Measurements from ENCODE around the gene APLF.
"Not testable (repeated sequence)": the region's sequence is repeated elsewhere in the genome, so short reads cannot be mapped to it uniquely, and the experiment has no call there.

DNA sequence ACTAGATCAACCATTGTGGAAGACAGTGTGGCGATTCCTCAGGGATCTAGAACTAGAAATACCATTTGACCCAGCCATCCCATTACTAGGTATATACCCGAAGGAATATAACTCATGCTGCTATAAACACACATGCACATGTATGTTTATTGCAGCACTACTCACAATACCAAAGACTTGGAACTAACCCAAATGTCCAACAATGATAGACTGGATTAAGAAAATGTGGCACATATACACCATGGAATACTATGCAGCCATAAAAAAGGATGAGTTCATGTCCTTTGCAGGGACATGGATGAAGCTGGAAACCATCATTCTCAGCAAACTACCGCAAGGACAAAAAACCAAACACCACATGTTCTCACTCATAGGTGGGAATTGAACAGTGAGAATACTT is 133.1 kb downstream of the APLF start:
- TF ChIP-seq, protein P1, sequence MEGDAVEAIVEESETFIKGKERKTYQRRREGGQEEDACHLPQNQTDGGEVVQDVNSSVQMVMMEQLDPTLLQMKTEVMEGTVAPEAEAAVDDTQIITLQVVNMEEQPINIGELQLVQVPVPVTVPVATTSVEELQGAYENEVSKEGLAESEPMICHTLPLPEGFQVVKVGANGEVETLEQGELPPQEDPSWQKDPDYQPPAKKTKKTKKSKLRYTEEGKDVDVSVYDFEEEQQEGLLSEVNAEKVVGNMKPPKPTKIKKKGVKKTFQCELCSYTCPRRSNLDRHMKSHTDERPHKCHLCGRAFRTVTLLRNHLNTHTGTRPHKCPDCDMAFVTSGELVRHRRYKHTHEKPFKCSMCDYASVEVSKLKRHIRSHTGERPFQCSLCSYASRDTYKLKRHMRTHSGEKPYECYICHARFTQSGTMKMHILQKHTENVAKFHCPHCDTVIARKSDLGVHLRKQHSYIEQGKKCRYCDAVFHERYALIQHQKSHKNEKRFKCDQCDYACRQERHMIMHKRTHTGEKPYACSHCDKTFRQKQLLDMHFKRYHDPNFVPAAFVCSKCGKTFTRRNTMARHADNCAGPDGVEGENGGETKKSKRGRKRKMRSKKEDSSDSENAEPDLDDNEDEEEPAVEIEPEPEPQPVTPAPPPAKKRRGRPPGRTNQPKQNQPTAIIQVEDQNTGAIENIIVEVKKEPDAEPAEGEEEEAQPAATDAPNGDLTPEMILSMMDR (IDR thresholded peaks at IDR 0.05), result not testable (repeated sequence)
- not testable (repeated sequence) for TF ChIP-seq MAZ (IDR thresholded peaks at IDR 0.05; ENCODE audit: borderline replicate concordance, low read depth, low read length); PBX3 (IDR thresholded peaks at IDR 0.05); POLR2A (IDR thresholded peaks at IDR 0.05; ENCODE audit: low read length); JUN (IDR thresholded peaks at IDR 0.05); RAD21 (conservative IDR thresholded peaks at IDR 0.05 in 1 of 2, IDR thresholded peaks at IDR 0.05 in 1 of 2); CHD4 (IDR thresholded peaks at IDR 0.05; ENCODE audit: borderline replicate concordance); POLR2AphosphoS2 (conservative IDR thresholded peaks at IDR 0.05; ENCODE audit: low read length); HMGXB4 (CRISPR knock-in tag; IDR thresholded peaks at IDR 0.05; ENCODE audit: borderline replicate concordance); ZSCAN20 (CRISPR knock-in tag; IDR thresholded peaks at IDR 0.05); KDM1A (IDR thresholded peaks at IDR 0.05; ENCODE audit: low read depth); MYC (IDR thresholded peaks at IDR 0.05; ENCODE audit: borderline replicate concordance, low read length); RARB (CRISPR knock-in tag; IDR thresholded peaks at IDR 0.05)

All from A549 (cell line).